Endothelial cell of umbilical vein (primary cell): ENCODE results near the gene CACNB1. TPM values are rescaled to one million over a fixed set of nuclear protein-coding genes. Genes with fewer than 3 reads are reported as not detected.

Experiments used
- BruUV-seq: library from RNA; stranded (reverse); fragments of 400-500 nt; replicated peaks from 2 replicates; lab custom pipeline; 2021; lab: Mats Ljungman, UMichigan
- CTCF ChIA-PET: fragments of 300-600, 350-600 bp; sonication (Branson Sonifier 250); formaldehyde crosslinking; loops from one replicate; lab custom pipeline; 2021; ENCODE audit warnings: antibody characterized with exemption, inconsistent platforms; lab: Charles Lee
- POLR2A ChIA-PET: fragments of 300-600, 350-600 bp; sonication (Branson Sonifier 250); formaldehyde crosslinking; loops from one replicate; lab custom pipeline; 2021; ENCODE audit warnings: antibody characterized with exemption, inconsistent platforms; lab: Charles Lee
- DNase-seq: peaks from one replicate; pipeline ENCODE4 v3.0.0-alpha.2; 2011; ENCODE audit warnings: low read depth, low spot score
- FAIRE-seq: peaks from 2 replicates; lab custom pipeline; 2011; peaks lifted over from hg19 to GRCh38; lab: Jason Lieb, UNC
- H2AFZ ChIP-seq: 2 replicates; pipeline ENCODE4 v1.6.0; 2012; ENCODE audit warnings: low read depth, low read length, control low read depth, inconsistent platforms
- H3K27ac ChIP-seq: 2 replicates; pipeline ENCODE4 v1.5.1; 2011; ENCODE audit warnings: low read depth, mild to moderate bottlenecking, control low read depth, low read length, moderate library complexity; ENCODE audit not compliant: insufficient read depth
- H3K27me3 ChIP-seq, 2 experiments: 2 replicates each; pipeline versions ENCODE4 v1.6.0 to v1.6.1; 2011; ENCODE audit warnings: low read length in 2 of 2, mixed read lengths in 1 of 2; ENCODE audit not compliant: control insufficient read depth in 2 of 2, insufficient read depth in 2 of 2
- H3K36me3 ChIP-seq, 2 experiments: 2 replicates in 1 of 2; 3 replicates in 1 of 2; pipeline ENCODE4 v1.5.1; 2011; ENCODE audit warnings: low read length in 2 of 2, mild to moderate bottlenecking in 1 of 2, moderate library complexity in 1 of 2; ENCODE audit not compliant: control insufficient read depth in 2 of 2, insufficient read depth in 2 of 2; ENCODE audit errors: extremely low read depth in 1 of 2
- H3K4me1 ChIP-seq: 3 replicates; pipeline ENCODE4 v1.5.1; 2011; ENCODE audit warnings: mild to moderate bottlenecking, low read length; ENCODE audit not compliant: control insufficient read depth, insufficient read depth; ENCODE audit errors: extremely low read depth
- H3K4me2 ChIP-seq: 2 replicates; pipeline ENCODE4 v1.6.1; 2011; ENCODE audit warnings: low read length, control low read depth, mixed read lengths; ENCODE audit not compliant: insufficient read depth
- H3K4me3 ChIP-seq, 3 experiments: fragments of 200-600 bp in 1 of 3; sonication (generic), shearing (Covaris generic) in 1 of 3; replicated peaks in 1 of 3; 2 replicates each; pipeline ENCODE4 v1.5.1; 2011 to 2016; ENCODE audit warnings: control low read depth in 3 of 3, low read length in 3 of 3, mild to moderate bottlenecking in 2 of 3, inconsistent platforms in 1 of 3, low read depth in 1 of 3, moderate library complexity in 1 of 3; ENCODE audit not compliant: insufficient read depth in 1 of 3
- H3K79me2 ChIP-seq: 2 replicates; pipeline ENCODE4 v1.6.0; 2012; ENCODE audit warnings: low read length, inconsistent platforms; ENCODE audit not compliant: control insufficient read depth, insufficient read depth
- H3K9ac ChIP-seq: replicated peaks from 2 replicates; pipeline ENCODE3; 2011; ENCODE audit warnings: low read length, control low read depth; ENCODE audit not compliant: insufficient read depth; ENCODE audit errors: extremely low read depth
- H3K9me1 ChIP-seq: replicated peaks from 3 replicates; pipeline ENCODE4 v1.6.0; 2011; ENCODE audit warnings: mild to moderate bottlenecking, low read length; ENCODE audit not compliant: control insufficient read depth, insufficient read depth; ENCODE audit errors: extremely low read depth
- H3K9me3 ChIP-seq: replicated peaks from 2 replicates; pipeline ENCODE4 v1.5.1; 2012; ENCODE audit warnings: low read length, inconsistent platforms; ENCODE audit not compliant: control insufficient read depth, insufficient read depth
- H4K20me1 ChIP-seq: replicated peaks from 2 replicates; pipeline ENCODE3; 2011; ENCODE audit warnings: mild to moderate bottlenecking, low read length; ENCODE audit not compliant: control insufficient read depth, insufficient read depth; ENCODE audit errors: extremely low read depth
- EZH2 ChIP-seq: IDR thresholded peaks from 2 replicates; pipeline ENCODE4 v1.6.1; 2012; ENCODE audit warnings: borderline replicate concordance, low read depth, mild to moderate bottlenecking, moderate library complexity, low read length, inconsistent platforms; ENCODE audit not compliant: severe bottlenecking
- FOS ChIP-seq: IDR thresholded peaks from 2 replicates; pipeline ENCODE4 v1.6.1; 2011; ENCODE audit warnings: mild to moderate bottlenecking, low read length, moderate library complexity, borderline replicate concordance; ENCODE audit not compliant: insufficient read depth
- GATA2 ChIP-seq: IDR thresholded peaks from 2 replicates; pipeline ENCODE4 v1.7.0; 2011; ENCODE audit warnings: low read depth, mild to moderate bottlenecking, moderate library complexity, mixed read lengths, low read length; ENCODE audit not compliant: insufficient read length, insufficient read depth
- JUN ChIP-seq: IDR thresholded peaks from 2 replicates; pipeline ENCODE4 v1.6.1; 2011; ENCODE audit warnings: borderline replicate concordance, low read depth; ENCODE audit not compliant: insufficient read length, insufficient read depth
- MYC ChIP-seq: IDR thresholded peaks from one replicate; pipeline ENCODE4 v1.6.1; 2011; ENCODE audit warnings: mild to moderate bottlenecking, low read depth, low read length
- POLR2A ChIP-seq: IDR thresholded peaks from 2 replicates; pipeline ENCODE4 v1.6.1; 2012; ENCODE audit warnings: low read depth, mild to moderate bottlenecking, control low read depth, low read length
- POLR2AphosphoS5 ChIP-seq: IDR thresholded peaks from 2 replicates; pipeline ENCODE4 v1.6.1; 2012; ENCODE audit warnings: low read depth, mild to moderate bottlenecking, control low read depth, low read length, moderate library complexity; ENCODE audit not compliant: insufficient read depth
- dilution Hi-C: fragments of 300-500 bp; cut with MboI; formaldehyde crosslinking; loops from one replicate; pipeline ENCODE4 v1.15.0; 2019; ENCODE audit warnings: low sequenced_read_pairs; ENCODE audit not compliant: extremely low pct_ligation_motif_present
- intact Hi-C: fragments of 100-400 bp; cut with micrococcal nuclease; formaldehyde crosslinking; loops from one replicate; pipeline ENCODE4 v1.10.0; 2022
- polyA plus RNA-seq, 4 experiments: library from polyadenylated mRNA; depleted of rRNA in 3 of 4; stranded (reverse) in 3 of 4; unstranded in 1 of 4; fragments of >200 nt; gene quantifications; 2 replicates each; pipeline versions ENCODE4 v1.2.1 to v1.2.3, GENCODE V29; 2011 to 2012; ENCODE audit warnings: missing spikeins in 1 of 4
- total RNA-seq: library from RNA; stranded (reverse); gene quantifications from 2 replicates; pipeline ENCODE4 v1.2.3, GENCODE V29; 2021
- TF ChIP-seq, protein P1 (sequence below): IDR thresholded peaks from 2 replicates; pipeline ENCODE4 v1.6.1; 2011; ENCODE audit not compliant: insufficient read depth, insufficient read length
- TF ChIP-seq, protein P2 (sequence below), 2 donors: IDR thresholded peaks; 1 replicate in 1 of 2; 2 replicates in 1 of 2; pipeline ENCODE4 v1.5.1; 2011; ENCODE audit warnings: low read length in 2 of 2, mild to moderate bottlenecking in 2 of 2, moderate library complexity in 2 of 2, control low read depth in 1 of 2, inconsistent platforms in 1 of 2, low read depth in 1 of 2; ENCODE audit not compliant: insufficient read depth in 1 of 2; ENCODE audit errors: extremely low read depth in 1 of 2

Gene CACNB1
- total and polyA plus RNA-seq, 2 donors (not counting 3 experiments of a cell fraction or from before 2014, with no cell fraction given) = 4.7 to 12.3 TPM

DNA sequence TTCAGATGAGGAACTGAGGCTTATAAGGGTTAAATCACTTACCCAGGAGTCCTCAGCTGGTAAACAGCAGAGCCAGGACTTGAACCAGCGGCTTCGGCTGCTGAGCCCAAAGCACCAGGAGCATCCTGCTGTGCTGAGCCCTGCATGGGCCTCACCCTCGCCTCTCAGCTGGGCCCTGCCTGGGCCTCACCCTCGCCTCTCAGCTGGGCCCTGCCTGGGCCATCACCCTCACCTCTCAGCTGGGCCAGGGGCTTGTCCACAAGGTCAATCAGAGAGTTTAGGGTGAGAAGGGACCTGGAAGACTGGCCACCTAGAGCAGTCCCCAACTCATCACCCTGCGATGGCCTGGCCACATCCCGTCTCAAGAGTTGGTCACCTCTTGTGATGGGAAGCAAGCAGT is 24.1 kb upstream of the CACNB1 start:
- no peaks in the 10 kb centered on the region for H3K79me2 ChIP-seq
- CTCF ChIA-PET = interaction anchor here (1.4 to 3.8 kb wide), 3 partner anchors 11 to 23 kb away, joined by 4 to 18 read pairs (median 15); no protein-coding TSS in a partner anchor
- H3K4me3 ChIP-seq = no peak overlapping the region
- no peak overlapping the region for H3K27ac ChIP-seq
- BruUV-seq = no TSS peak
- FAIRE-seq (no peak), DNase-seq (no peak)
- H3K9me1 ChIP-seq = no peaks in the 10 kb centered on the region
- dilution Hi-C loops (no loop called here), intact Hi-C loops (no loop called here)
- POLR2A ChIA-PET = no interaction called here
- peaks cover 9% of the 10 kb centered on the region for H3K4me1 ChIP-seq
- H3K9me3 ChIP-seq = no peaks in the 10 kb centered on the region
- no peaks in the 10 kb centered on the region for H3K36me3 ChIP-seq
- peaks cover 40 to 44% of the 10 kb centered on the region in 2 experiments for H3K27me3 ChIP-seq
- no peak overlapping the region for H2AFZ ChIP-seq
- no peak overlapping the region for H3K4me2 ChIP-seq
- TF ChIP-seq GATA2 (no peak), POLR2AphosphoS5 (no peak), MYC (no peak), EZH2 (no peak), FOS (no peak), JUN (no peak), POLR2A (no peak)
- TF ChIP-seq, protein P1, sequence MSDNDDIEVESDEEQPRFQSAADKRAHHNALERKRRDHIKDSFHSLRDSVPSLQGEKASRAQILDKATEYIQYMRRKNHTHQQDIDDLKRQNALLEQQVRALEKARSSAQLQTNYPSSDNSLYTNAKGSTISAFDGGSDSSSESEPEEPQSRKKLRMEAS = no peak
- TF ChIP-seq, protein P2, sequence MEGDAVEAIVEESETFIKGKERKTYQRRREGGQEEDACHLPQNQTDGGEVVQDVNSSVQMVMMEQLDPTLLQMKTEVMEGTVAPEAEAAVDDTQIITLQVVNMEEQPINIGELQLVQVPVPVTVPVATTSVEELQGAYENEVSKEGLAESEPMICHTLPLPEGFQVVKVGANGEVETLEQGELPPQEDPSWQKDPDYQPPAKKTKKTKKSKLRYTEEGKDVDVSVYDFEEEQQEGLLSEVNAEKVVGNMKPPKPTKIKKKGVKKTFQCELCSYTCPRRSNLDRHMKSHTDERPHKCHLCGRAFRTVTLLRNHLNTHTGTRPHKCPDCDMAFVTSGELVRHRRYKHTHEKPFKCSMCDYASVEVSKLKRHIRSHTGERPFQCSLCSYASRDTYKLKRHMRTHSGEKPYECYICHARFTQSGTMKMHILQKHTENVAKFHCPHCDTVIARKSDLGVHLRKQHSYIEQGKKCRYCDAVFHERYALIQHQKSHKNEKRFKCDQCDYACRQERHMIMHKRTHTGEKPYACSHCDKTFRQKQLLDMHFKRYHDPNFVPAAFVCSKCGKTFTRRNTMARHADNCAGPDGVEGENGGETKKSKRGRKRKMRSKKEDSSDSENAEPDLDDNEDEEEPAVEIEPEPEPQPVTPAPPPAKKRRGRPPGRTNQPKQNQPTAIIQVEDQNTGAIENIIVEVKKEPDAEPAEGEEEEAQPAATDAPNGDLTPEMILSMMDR (IDR thresholded peaks at IDR 0.05; ENCODE audit: extremely low read depth in 1 of 2, insufficient read depth in 1 of 2, low read depth in 1 of 2, low read length in 2 of 2) = no peak
- no peak overlapping the region for H3K9ac ChIP-seq
- no peaks in the 10 kb centered on the region for H4K20me1 ChIP-seq
